Measurements from ENCODE around the gene MYO1D.

- no peak for TF ChIP-seq CTCF (IDR thresholded peaks at IDR 0.05)
- no peak for TF ChIP-seq POLR2A (IDR thresholded peaks at IDR 0.05)
- no peak for TF ChIP-seq EP300 (IDR thresholded peaks at IDR 0.05)
Measured at GRCh38 chr17:32558997-32559650, 317.8 kb downstream of the MYO1D start.
